ENCODE measurements around the gene IDI2. TPM values are rescaled to one million over a fixed set of nuclear protein-coding genes. Genes with fewer than 3 reads are reported as not detected.
A peak's percentile ranks its signal among the peaks of the same experiment; 100 is the strongest.

Gene IDI2
- total RNA-seq, 1 experiment from 2014 or later = not detected

- H3K27ac Mint-ChIP-seq (ENCODE audit: low read depth, unreplicated experiment) = peak overlapping the region; percentile 96
- POLR2A ChIA-PET = interaction anchor here (0.6 to 6.3 kb wide), 23 partner anchors 13 to 482 kb away, joined by 3 to 170 read pairs (median 6); partner anchors contain the start of genes IDI1, LARP4B and WDR37
- no peaks in the 10 kb centered on the region for H3K9me3 Mint-ChIP-seq (ENCODE audit: unreplicated experiment)
- H3K4me3 Mint-ChIP-seq (ENCODE audit: unreplicated experiment) = peak overlapping the region; percentile 95
- BruUV-seq (replicated peaks) = no TSS peak
- no peaks in the 10 kb centered on the region for H3K27me3 Mint-ChIP-seq (ENCODE audit: insufficient read depth, unreplicated experiment)
- intact Hi-C loops (cut with micrococcal nuclease) = loop anchor here (2.0 kb wide), 1 partner anchor 56 kb away; the partner anchor contains the start of gene LARP4B
- H3K36me3 Mint-ChIP-seq (ENCODE audit: insufficient read depth, unreplicated experiment) = peaks cover 22% of the 10 kb centered on the region
- CTCF ChIA-PET = interaction anchor here (0.5 to 1.4 kb wide), 3 partner anchors 13 to 48 kb away, joined by 3 to 4 read pairs (median 3); no protein-coding TSS in a partner anchor
- no peak for DNase-seq (ENCODE audit: unreplicated experiment)
- peaks cover 20% of the 10 kb centered on the region for H3K4me1 Mint-ChIP-seq (ENCODE audit: insufficient read depth, unreplicated experiment)
- TF ChIP-seq CTCF (IDR thresholded peaks at IDR 0.05; ENCODE audit: unreplicated experiment) = no peak
These were observed 38.6 kb downstream of the IDI2 start for GRCh38 chr10:986881-987619.

GRCh38 chr10:986137-986825 lies 39.4 kb downstream of the IDI2 start:
- H3K27ac Mint-ChIP-seq (ENCODE audit: low read depth, unreplicated experiment) = peak overlapping the region; percentile 96
- intact Hi-C loops (cut with micrococcal nuclease) = loop anchor here (2.0 kb wide), 1 partner anchor 55 kb away; the partner anchor contains the start of gene LARP4B
- H3K36me3 Mint-ChIP-seq (ENCODE audit: insufficient read depth, unreplicated experiment) = peaks cover 20% of the 10 kb centered on the region
- TF ChIP-seq CTCF (IDR thresholded peaks at IDR 0.05; ENCODE audit: unreplicated experiment) = no peak
- ChIA-PET CTCF (interaction anchor here (0.5 to 1.6 kb wide), 4 partner anchors 12 to 71 kb away, joined by 3 to 4 read pairs (median 3); no protein-coding TSS in a partner anchor), POLR2A (interaction anchor here (0.7 to 6.3 kb wide), 21 partner anchors 12 to 102 kb away, joined by 3 to 170 read pairs (median 6); partner anchors contain the start of genes IDI1, LARP4B and WDR37)
- peak overlapping the region; percentile 95 for H3K4me3 Mint-ChIP-seq (ENCODE audit: unreplicated experiment)
- H3K9me3 Mint-ChIP-seq (ENCODE audit: unreplicated experiment) = no peaks in the 10 kb centered on the region
- no TSS peak for BruUV-seq (replicated peaks)
- H3K27me3 Mint-ChIP-seq (ENCODE audit: insufficient read depth, unreplicated experiment) = no peaks in the 10 kb centered on the region
- DNase-seq (ENCODE audit: unreplicated experiment) = peak; percentile 68
- H3K4me1 Mint-ChIP-seq (ENCODE audit: insufficient read depth, unreplicated experiment) = peaks cover 20% of the 10 kb centered on the region

- no TSS peak for BruUV-seq (replicated peaks)
- no peaks in the 10 kb centered on the region for H3K9me3 Mint-ChIP-seq (ENCODE audit: unreplicated experiment)
- no peak overlapping the region for H3K27ac Mint-ChIP-seq (ENCODE audit: low read depth, unreplicated experiment)
- DNase-seq (ENCODE audit: unreplicated experiment) = no peak
- ChIA-PET CTCF (interaction anchor here (0.5 to 1.6 kb wide), 3 partner anchors 35 to 1873 kb away, joined by 3 to 4 read pairs (median 4); no protein-coding TSS in a partner anchor), POLR2A (interaction anchor here (0.8 to 6.3 kb wide), 4 partner anchors 22 to 67 kb away, joined by 3 to 170 read pairs (median 4); partner anchors contain the start of genes IDI1, LARP4B and WDR37)
- no peak overlapping the region for H3K4me3 Mint-ChIP-seq (ENCODE audit: unreplicated experiment)
- intact Hi-C loops (cut with micrococcal nuclease) = no loop called here
- peaks cover 14% of the 10 kb centered on the region for H3K4me1 Mint-ChIP-seq (ENCODE audit: insufficient read depth, unreplicated experiment)
- no peak for TF ChIP-seq CTCF (IDR thresholded peaks at IDR 0.05; ENCODE audit: unreplicated experiment)
- H3K36me3 Mint-ChIP-seq (ENCODE audit: insufficient read depth, unreplicated experiment) = peaks cover 20% of the 10 kb centered on the region
- H3K27me3 Mint-ChIP-seq (ENCODE audit: insufficient read depth, unreplicated experiment) = no peaks in the 10 kb centered on the region
These were observed 40.3 kb downstream of the IDI2 start for GRCh38 chr10:985361-985760.

All from MCF 10A (cell line).